Loucy (cell line): ENCODE measurements around the gene HMMR.
"Not testable (repeated sequence)": the region's sequence is repeated elsewhere in the genome, so short reads cannot be mapped to it uniquely, and the experiment has no call there.

Experiments
- H2AFZ ChIP-seq: fragments of 200-600 bp; sonication (generic); 2 replicates; pipeline ENCODE4 v1.6.0; 2016; ENCODE audit warnings: antibody characterized with exemption, mild to moderate bottlenecking, low read length, moderate library complexity
- H3F3A ChIP-seq: fragments of 200-600 bp; 2 replicates; pipeline ENCODE4 v1.6.0; 2016; ENCODE audit warnings: antibody characterized with exemption, low read depth, mild to moderate bottlenecking
- H3K27me3 ChIP-seq: fragments of 200-600 bp; sonication (generic); 2 replicates; pipeline ENCODE4 v1.6.1; 2014; ENCODE audit warnings: low read length, mild to moderate bottlenecking; ENCODE audit not compliant: insufficient read depth, poor library complexity, severe bottlenecking
- H3K36me3 ChIP-seq: fragments of 200-600 bp; sonication (generic); 2 replicates; pipeline ENCODE4 v1.6.1; 2016; ENCODE audit warnings: low read length; ENCODE audit not compliant: insufficient read depth
- H3K4me1 ChIP-seq: fragments of 200-600 bp; sonication (generic); 2 replicates; pipeline ENCODE4 v1.5.1; 2014; ENCODE audit warnings: low read length, mild to moderate bottlenecking; ENCODE audit not compliant: insufficient read depth, poor library complexity, severe bottlenecking
- H3K4me2 ChIP-seq: fragments of 200-600 bp; sonication (generic); 2 replicates; pipeline ENCODE4 v1.6.0; 2014; ENCODE audit warnings: antibody characterized with exemption, low read length, low read depth, mild to moderate bottlenecking; ENCODE audit not compliant: poor library complexity, severe bottlenecking
- H3K4me3 ChIP-seq: fragments of 200-600 bp; sonication (generic); 2 replicates; pipeline ENCODE4 v1.5.1; 2014; ENCODE audit warnings: low read length, mild to moderate bottlenecking, mixed read lengths; ENCODE audit not compliant: poor library complexity, severe bottlenecking
- H3K79me2 ChIP-seq: fragments of 200-600 bp; sonication (generic); 2 replicates; pipeline ENCODE4 v1.6.1; 2014; ENCODE audit warnings: low read length; ENCODE audit not compliant: insufficient read depth
- H3K9ac ChIP-seq: fragments of 200-600 bp; sonication (generic); 2 replicates; pipeline ENCODE4 v1.6.0; 2014; ENCODE audit warnings: mild to moderate bottlenecking, low read depth, low read length, moderate library complexity; ENCODE audit not compliant: poor library complexity, severe bottlenecking
- H3K9me2 ChIP-seq: fragments of 200-600 bp; sonication (generic); replicated peaks from 2 replicates; pipeline ENCODE4 v1.6.1; 2016; ENCODE audit warnings: low read depth, low read length, mixed read lengths
- H3K9me3 ChIP-seq: fragments of 200-600 bp; sonication (generic); 2 replicates; pipeline ENCODE4 v1.6.1; 2014; ENCODE audit warnings: mild to moderate bottlenecking, antibody characterized with exemption, low read length, low read depth; ENCODE audit not compliant: insufficient read depth
- H4K20me1 ChIP-seq: fragments of 200-600 bp; sonication (generic); 2 replicates; pipeline ENCODE4 v1.6.0; 2014; ENCODE audit warnings: antibody characterized with exemption, low read length, mild to moderate bottlenecking; ENCODE audit not compliant: insufficient read depth, poor library complexity, severe bottlenecking
- EZH2phosphoT487 ChIP-seq: fragments of 200-600 bp; IDR thresholded peaks from 2 replicates; pipeline ENCODE4 v1.6.1; 2018; ENCODE audit warnings: antibody characterized with exemption, mild to moderate bottlenecking, moderate library complexity, borderline replicate concordance
- TF ChIP-seq, protein P1 (sequence below): fragments of 200-600 bp; sonication (generic); conservative IDR thresholded peaks from 2 replicates; pipeline ENCODE4 v1.5.1; 2014; ENCODE audit warnings: mild to moderate bottlenecking, antibody characterized with exemption, low read length

HMMR gene

GRCh38 chr5:163533223-163533622, 72.8 kb downstream of the HMMR start:
- H3K4me3 ChIP-seq, result no peak overlapping the region
- TF ChIP-seq, protein P1, sequence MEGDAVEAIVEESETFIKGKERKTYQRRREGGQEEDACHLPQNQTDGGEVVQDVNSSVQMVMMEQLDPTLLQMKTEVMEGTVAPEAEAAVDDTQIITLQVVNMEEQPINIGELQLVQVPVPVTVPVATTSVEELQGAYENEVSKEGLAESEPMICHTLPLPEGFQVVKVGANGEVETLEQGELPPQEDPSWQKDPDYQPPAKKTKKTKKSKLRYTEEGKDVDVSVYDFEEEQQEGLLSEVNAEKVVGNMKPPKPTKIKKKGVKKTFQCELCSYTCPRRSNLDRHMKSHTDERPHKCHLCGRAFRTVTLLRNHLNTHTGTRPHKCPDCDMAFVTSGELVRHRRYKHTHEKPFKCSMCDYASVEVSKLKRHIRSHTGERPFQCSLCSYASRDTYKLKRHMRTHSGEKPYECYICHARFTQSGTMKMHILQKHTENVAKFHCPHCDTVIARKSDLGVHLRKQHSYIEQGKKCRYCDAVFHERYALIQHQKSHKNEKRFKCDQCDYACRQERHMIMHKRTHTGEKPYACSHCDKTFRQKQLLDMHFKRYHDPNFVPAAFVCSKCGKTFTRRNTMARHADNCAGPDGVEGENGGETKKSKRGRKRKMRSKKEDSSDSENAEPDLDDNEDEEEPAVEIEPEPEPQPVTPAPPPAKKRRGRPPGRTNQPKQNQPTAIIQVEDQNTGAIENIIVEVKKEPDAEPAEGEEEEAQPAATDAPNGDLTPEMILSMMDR, result no peak
- no peak for TF ChIP-seq EZH2phosphoT487

DNA sequence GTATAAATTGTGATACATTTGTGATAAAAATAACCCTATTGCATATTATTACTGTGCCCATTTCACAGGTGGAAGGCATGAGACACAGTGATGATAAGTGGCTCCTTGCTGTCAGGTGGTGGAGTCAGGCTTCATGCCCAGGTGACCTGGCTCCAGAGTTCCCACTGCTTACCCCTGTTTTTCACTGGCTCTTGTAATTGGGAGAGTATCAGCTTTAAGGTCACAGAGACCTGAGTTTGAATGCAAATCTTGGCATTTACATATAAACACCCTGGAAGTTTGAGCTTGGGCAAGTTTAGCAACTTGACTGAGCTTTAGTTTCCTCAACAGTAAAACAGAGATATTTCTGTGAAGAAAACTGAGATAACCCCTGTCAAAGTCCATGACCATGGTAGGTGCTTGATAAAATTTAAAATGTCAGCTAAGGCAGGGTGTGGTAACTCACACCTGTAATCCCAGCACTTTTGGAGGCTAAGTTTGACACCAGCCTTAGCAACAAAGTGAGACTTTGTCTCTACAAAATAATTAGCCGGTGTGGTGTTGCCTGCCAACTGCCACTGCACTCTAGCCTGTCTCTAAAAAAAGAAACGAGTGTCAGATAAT, 74.2 kb downstream of the HMMR start:
- no peaks in the 10 kb centered on the region for H3K27me3 ChIP-seq
- no peaks in the 10 kb centered on the region for H3K9me3 ChIP-seq
- no peak overlapping the region for H3K4me2 ChIP-seq
- no peak overlapping the region for H3K4me3 ChIP-seq
- H3K9me2 ChIP-seq, result no peaks in the 10 kb centered on the region
- no peaks in the 10 kb centered on the region for H3K36me3 ChIP-seq
- H3F3A ChIP-seq, result no peaks in the 10 kb centered on the region
- TF ChIP-seq, protein P1, result no peak
- no peak for TF ChIP-seq EZH2phosphoT487
- H3K9ac ChIP-seq, result no peak overlapping the region
- H3K4me1 ChIP-seq, result no peaks in the 10 kb centered on the region
- H4K20me1 ChIP-seq, result no peaks in the 10 kb centered on the region
- no peaks in the 10 kb centered on the region for H3K79me2 ChIP-seq
- no peak overlapping the region for H2AFZ ChIP-seq

More at GRCh38 chr5:163533223-163533622, 72.8 kb downstream of the HMMR start:
- Histone ChIP-seq H3K27me3 (no peaks in the 10 kb centered on the region), H3K79me2 (no peaks in the 10 kb centered on the region), H3F3A (no peaks in the 10 kb centered on the region), H2AFZ (no peak overlapping the region), H3K36me3 (no peaks in the 10 kb centered on the region), H3K9me3 (no peaks in the 10 kb centered on the region), H4K20me1 (no peaks in the 10 kb centered on the region), H3K4me2 (no peak overlapping the region), H3K9me2 (no peaks in the 10 kb centered on the region), H3K9ac (no peak overlapping the region), H3K4me1 (no peaks in the 10 kb centered on the region)

DNA sequence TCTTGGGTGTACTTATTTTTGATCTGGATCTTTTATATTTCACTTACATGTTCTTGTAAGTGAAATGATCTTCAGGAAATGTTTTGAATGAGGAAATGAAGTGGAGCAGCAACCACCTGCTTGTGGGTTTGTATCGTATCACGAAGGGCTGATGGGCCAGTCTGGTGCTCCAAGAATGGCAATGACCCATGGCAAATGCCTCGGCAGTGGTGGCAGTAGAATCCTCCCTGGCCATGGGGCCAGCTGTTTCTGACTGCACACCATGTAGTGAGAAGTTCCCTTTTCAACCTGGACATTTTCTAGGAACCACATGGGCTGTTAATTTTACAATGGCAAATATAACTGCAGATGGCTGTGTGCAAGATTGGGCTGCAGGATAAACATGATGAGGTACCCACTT, 74.9 kb downstream of the HMMR start:
- no peak overlapping the region for H2AFZ ChIP-seq
- H3F3A ChIP-seq, result no peaks in the 10 kb centered on the region
- no peaks in the 10 kb centered on the region for H4K20me1 ChIP-seq
- no peak overlapping the region for H3K4me3 ChIP-seq
- TF ChIP-seq EZH2phosphoT487, result no peak
- TF ChIP-seq, protein P1, result no peak
- H3K9me3 ChIP-seq, result no peaks in the 10 kb centered on the region
- H3K9ac ChIP-seq, result no peak overlapping the region
- no peaks in the 10 kb centered on the region for H3K36me3 ChIP-seq
- no peaks in the 10 kb centered on the region for H3K27me3 ChIP-seq
- H3K4me1 ChIP-seq, result no peaks in the 10 kb centered on the region
- no peak overlapping the region for H3K4me2 ChIP-seq
- no peaks in the 10 kb centered on the region for H3K9me2 ChIP-seq
- no peaks in the 10 kb centered on the region for H3K79me2 ChIP-seq

DNA sequence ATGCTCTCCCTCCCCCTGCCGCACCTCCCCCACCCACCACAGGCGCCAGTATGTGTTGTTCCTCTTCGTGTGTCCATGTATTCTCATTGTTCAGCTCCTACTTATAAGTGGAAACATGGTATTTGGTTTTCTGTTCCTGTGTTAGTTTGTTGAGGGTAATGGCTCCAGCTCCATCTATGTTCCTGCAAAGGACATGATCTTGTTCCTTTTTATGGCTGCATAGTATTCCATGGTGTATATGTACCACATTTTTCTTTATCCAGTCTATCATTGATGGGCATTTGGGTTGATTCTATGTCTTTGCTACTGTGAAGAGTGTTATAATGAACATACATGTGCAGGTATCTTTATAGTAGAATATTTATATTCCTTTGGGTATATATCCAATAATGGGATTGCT, 76.0 kb downstream of the HMMR start:
- not testable (repeated sequence) for H3K4me1 ChIP-seq, H3K27me3 ChIP-seq, H3K79me2 ChIP-seq, H3K9me2 ChIP-seq, H3K9ac ChIP-seq, H3K4me3 ChIP-seq, H3K9me3 ChIP-seq, H3K36me3 ChIP-seq, H3K4me2 ChIP-seq, H3F3A ChIP-seq, H4K20me1 ChIP-seq, H2AFZ ChIP-seq
